GM19452 (cell line): ENCODE results near the gene ZBTB49.

Source experiments
- ATAC-seq: cut with Tn5 transposase; IDR thresholded peaks from one replicate; pipeline ENCODE4 v1.9.1; 2021; ENCODE audit not compliant: unreplicated experiment

ZBTB49 gene

GRCh38 chr4:4274226-4274625 lies 15.8 kb upstream of the ZBTB49 start:
- ATAC-seq: no peak

DNA sequence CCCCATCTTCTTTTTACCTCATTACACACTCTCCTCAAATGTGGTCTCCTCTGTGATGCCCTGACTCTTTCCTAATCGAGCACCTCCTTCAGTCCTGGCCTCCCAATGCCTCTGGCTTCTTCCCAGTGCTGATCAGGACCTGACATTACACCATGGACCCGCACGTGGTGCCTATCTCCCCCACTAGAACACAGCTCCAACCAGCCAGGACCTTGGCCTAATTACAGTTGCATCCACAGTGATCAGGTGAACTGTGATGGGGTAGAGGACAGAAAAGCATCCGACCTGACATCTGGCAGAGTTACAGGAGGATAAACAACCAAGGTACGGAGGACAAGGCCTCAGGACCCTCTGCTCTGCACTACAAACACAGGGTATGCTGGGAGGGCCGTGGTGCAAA lies 12.5 kb upstream of the ZBTB49 start:
- no peak for ATAC-seq

GRCh38 chr4:4281787-4282186 lies 8.3 kb upstream of the ZBTB49 start:
- ATAC-seq: no peak

- ATAC-seq: no peak
Observed at GRCh38 chr4:4284827-4285618, 5.0 kb upstream of the ZBTB49 start.

GRCh38 chr4:4288098-4288497 lies 2.0 kb upstream of the ZBTB49 start:
- no peak for ATAC-seq

DNA sequence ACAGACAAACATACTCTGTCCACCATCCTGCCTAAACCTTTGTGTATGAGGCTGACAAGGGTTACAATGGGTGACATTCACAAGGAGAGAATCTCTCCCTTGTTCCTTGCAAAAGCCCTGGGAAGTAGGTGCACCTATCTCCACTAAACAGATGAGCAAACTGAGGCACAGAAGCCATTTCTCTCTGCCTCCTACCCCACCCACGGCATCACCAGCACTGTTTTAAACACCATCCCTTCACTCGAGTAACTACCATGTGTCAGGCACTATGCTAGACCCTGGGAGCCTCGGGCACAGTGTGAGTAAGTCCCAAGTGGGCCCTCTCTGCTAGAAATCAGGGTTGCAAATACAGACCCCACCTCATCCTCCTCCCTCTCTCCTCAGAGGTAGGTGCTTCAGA lies 996 bp upstream of the ZBTB49 start:
- no peak for ATAC-seq

GRCh38 chr4:4289597-4289940 lies 482 bp upstream of the ZBTB49 start:
- peak; percentile 11 for ATAC-seq

GRCh38 chr4:4293279-4293678 lies 3.2 kb downstream of the ZBTB49 start:
- ATAC-seq: no peak

DNA sequence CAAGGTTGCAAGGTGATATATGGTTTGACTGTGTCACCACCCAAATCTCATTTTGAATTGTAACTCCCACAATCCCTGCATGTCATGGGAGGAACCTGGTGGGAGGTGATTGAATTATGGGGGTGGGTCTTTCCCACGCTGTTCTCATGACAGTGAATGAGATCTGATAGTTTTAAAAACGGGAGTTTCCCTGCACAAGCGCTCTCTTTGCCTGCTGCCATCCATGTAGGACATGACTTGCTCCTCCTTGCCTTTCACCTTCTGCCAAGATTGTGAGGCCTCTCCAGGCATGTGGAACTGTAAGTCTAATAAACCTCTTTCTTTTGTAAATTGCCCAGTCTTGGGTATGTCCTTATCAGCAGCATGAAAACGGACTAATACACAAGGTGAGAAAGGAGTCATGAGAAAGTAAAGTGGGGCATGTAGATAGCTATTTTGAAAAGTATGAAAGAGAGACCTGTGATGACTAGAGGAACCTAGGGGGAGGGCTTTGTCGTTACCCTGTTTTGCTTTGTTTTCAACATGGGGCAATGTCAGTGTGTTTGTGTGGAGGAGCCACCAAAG lies 6.3 kb downstream of the ZBTB49 start:
- no peak for ATAC-seq

- no peak for ATAC-seq
Observed at GRCh38 chr4:4299006-4299405, 9.0 kb downstream of the ZBTB49 start.

DNA sequence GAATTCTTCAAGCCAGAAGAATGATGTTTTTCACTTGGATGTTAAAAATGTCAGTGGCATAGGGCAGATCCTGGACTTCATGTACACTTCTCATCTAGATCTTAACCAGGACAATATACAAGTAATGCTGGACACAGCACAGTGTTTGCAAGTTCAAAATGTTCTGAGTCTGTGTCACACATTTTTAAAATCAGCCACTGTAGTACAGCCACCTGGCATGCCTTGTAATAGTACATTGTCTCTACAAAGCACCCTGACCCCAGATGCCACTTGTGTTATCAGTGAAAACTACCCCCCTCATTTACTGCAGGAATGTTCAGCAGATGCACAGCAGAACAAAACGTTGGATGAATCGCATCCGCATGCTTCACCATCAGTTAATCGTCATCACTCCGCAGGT lies 11.9 kb downstream of the ZBTB49 start:
- ATAC-seq: no peak

DNA sequence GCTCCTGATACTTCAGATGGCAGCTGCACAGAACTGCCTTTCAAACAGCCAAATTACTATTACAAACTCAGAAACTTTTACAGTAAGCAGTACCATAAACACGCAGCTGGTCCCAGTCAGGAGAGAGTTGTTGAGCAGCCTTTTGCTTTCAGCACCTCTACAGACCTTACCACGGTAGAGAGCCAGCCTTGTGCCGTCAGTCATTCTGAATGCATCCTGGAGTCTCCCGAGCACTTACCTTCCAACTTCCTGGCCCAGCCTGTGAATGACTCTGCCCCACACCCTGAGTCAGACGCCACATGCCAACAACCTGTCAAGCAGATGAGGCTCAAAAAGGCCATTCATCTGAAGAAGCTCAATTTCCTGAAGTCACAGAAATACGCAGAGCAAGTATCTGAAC lies 12.4 kb downstream of the ZBTB49 start:
- no peak for ATAC-seq

GRCh38 chr4:4306920-4307319 lies 16.9 kb downstream of the ZBTB49 start:
- no peak for ATAC-seq

DNA sequence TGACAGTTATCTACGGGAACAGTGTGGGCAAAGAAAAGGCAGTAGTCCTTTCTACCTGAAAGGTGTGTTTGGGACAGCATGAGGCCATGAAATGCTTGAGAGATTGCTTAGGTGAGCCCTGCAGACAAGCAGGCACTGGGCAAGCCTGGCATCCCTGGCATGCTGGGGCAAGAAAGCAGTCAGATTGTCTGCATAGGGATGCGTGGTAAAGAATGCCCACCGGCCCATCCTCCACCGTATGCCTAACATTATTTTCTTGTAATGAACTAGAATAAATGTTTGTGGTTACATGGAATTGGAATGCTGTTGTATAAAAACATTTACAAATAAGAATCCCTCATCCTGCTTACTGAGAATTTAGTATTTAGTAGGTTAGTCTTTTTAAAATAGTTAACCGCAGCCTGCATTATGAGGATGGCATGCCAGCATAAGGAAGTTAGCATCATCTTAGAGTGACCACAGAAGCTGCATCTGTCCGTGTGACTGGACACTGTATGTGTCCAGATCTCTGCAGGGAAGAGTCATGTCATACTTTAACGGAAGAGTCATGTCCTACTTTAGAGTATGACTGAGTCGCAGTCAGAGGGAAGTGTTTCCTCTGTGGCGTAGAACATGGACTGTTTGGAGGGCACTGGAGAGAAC lies 18.9 kb downstream of the ZBTB49 start:
- no peak for ATAC-seq

GRCh38 chr4:4311193-4311592 lies 21.1 kb downstream of the ZBTB49 start:
- ATAC-seq: no peak

DNA sequence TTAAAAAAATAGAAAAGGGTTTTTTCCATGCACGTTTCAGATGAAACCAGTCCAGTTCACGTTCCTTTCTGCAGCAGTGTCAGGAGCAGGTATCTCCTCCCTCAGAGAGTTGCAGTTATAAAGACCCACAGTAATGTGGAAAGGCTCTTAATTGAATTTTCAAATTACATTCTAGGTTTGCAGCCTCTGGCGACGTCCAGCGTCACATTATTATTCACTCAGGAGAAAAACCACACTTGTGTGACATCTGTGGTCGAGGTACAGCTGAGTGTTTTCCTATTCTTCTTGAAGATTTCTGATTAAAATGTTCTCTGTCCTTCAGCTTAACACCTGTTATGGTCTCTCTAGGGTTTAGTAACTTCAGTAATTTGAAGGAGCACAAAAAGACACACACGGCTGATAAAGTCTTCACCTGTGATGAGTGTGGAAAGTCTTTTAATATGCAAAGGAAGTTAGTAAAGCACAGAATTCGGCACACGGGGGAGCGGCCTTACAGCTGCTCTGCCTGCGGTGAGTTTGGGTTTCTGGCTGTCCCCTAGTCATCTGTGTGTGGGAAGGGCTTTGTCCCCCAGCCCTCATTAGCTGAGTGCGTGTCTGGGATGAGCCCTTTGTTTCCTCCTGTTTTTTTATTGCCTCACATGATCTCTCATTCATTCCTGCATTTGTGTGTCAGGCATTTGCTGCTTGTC lies 25.6 kb downstream of the ZBTB49 start:
- no peak for ATAC-seq

DNA sequence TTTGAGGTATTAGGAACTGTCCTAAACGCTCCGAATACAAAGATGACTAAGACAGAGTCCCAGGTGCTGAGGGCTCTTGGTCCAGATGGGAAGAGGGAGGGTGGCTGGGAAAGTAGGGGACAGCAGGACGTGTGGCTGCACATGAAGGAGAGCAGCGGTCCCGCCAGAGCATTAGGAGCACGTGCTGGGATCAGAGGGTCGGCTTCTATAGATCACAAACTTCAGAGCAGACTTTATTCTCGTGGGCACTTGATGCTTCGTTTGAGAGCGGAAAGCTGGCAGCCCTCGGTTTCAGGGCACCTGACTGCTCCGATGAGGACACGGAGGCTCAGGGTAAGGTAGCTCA lies 26.1 kb downstream of the ZBTB49 start:
- no peak for ATAC-seq

DNA sequence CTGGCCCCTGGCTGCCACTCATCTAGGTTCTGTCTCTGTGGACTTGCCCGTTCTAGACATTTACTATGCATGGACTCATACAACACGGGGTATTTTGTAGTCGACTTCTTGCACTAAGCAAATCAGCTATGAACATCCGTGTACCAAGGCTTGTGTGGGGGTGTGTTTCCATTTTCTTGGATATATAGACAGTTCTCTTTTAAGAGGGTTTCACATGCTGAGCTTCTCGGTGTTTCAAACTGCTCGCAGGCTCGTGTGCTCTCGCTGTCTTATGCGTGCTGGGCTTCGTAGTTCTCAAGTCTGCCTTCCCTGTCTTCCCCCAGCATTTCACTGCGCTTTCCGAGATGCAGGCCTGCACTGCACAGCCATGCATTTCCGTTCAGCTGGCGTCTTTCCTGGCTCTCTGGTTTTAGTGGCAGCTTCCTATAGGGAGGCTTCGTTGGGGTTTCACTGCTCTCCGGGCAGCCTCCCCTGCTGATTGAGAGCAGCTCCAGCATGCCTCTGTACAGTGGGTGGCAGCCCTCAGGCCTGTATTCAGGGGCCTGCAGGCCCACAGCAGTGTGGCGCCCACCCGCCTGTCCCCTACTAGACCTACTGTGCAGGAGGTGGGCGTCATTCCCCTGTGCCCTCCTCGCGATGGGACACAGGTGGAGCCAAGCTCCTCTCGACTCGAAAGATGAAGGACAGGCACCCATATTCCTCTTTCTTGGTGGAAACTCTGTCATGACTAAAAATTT lies 27.6 kb downstream of the ZBTB49 start:
- no peak for ATAC-seq

DNA sequence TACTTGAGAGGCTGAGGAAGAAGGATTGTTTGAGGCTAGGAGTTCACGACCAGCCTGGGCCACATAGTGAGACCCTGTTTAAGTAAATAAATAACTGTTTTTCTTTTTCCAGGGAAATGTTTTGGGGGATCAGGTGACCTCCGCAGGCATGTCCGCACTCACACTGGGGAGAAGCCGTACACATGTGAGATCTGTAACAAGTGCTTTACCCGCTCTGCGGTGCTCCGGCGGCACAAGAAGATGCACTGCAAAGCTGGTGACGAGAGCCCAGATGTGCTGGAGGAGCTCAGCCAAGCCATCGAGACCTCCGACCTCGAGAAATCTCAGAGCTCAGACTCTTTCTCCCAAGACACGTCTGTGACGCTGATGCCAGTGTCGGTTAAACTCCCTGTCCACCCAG lies 30.5 kb downstream of the ZBTB49 start:
- no peak for ATAC-seq

DNA sequence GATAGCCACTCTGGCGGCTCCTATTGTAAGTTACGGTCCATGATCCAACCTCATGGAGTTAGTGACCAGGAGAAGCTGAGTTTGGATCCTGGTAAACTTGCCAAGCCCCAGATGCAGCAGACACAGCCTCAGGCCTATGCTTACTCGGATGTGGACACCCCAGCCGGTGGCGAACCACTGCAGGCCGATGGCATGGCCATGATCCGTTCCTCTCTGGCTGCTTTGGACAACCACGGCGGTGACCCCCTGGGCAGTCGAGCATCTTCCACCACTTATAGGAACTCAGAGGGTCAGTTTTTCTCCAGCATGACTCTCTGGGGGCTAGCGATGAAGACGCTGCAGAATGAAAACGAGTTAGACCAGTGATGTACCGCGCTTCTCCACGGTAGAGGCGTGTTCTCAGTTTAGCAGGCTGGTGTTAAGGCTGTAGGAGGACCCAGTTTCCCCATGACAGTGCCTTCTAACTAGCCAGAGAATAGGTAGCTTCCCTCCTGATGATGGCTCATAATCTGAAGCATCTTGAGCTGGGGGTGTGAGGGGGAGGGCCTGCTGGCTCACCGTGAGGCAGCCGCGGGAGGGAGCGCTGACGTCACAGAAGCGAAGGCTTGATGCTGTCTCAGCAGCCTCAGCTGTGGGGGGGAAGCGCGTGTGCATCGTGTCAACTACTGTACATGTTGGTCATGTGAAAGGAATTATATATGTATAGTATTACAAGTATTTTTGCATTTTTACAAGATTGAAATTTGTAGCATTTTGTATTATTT lies 31.1 kb downstream of the ZBTB49 start:
- no peak for ATAC-seq
